SU-DHL-6 (cell line): Measurements from ENCODE around the gene KRTAP5-2.

Experiments
- EZH2phosphoT487 ChIP-seq: fragments of 200-600 bp; sonication (generic), shearing (Covaris generic); conservative IDR thresholded peaks from 2 replicates; pipeline ENCODE4 v1.6.1; 2018; ENCODE audit warnings: mild to moderate bottlenecking, antibody characterized with exemption, low read length, moderate library complexity, mixed read lengths
- TF ChIP-seq, protein P1 (sequence below): fragments of 200-600 bp; sonication (generic); IDR thresholded peaks from one replicate; pipeline ENCODE4 v1.5.1; 2017; ENCODE audit warnings: antibody characterized with exemption, mild to moderate bottlenecking, low read length, moderate library complexity; ENCODE audit not compliant: insufficient read depth, poor library complexity, severe bottlenecking

DNA sequence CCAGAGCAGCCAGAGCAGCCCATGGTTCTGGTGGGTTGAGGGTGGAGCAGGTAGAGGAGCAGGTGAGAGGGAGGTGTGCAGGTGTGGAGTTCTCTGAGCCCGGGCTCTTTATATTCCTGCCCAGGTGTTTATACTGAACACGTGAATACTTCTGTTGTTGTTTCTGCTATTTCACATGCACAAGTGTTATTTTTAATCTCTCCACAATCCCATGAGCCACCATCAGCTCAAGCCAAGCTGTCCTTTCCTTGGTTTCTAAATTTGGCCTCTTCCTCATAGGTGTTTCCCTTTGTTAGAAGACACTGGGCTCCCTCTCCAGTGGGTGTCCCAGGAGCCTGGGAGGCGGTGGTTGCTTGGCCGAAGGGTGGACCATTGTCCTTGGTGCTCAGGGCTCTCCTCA lies 10.3 kb upstream of the KRTAP5-2 start, which contains the start of gene KRTAP5-3:
- TF ChIP-seq, protein P1, sequence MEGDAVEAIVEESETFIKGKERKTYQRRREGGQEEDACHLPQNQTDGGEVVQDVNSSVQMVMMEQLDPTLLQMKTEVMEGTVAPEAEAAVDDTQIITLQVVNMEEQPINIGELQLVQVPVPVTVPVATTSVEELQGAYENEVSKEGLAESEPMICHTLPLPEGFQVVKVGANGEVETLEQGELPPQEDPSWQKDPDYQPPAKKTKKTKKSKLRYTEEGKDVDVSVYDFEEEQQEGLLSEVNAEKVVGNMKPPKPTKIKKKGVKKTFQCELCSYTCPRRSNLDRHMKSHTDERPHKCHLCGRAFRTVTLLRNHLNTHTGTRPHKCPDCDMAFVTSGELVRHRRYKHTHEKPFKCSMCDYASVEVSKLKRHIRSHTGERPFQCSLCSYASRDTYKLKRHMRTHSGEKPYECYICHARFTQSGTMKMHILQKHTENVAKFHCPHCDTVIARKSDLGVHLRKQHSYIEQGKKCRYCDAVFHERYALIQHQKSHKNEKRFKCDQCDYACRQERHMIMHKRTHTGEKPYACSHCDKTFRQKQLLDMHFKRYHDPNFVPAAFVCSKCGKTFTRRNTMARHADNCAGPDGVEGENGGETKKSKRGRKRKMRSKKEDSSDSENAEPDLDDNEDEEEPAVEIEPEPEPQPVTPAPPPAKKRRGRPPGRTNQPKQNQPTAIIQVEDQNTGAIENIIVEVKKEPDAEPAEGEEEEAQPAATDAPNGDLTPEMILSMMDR = no peak
- no peak for TF ChIP-seq EZH2phosphoT487
